Stimulated activated CD8-positive, alpha-beta memory T cell treated with anti-CD3 and anti-CD28 coated beads, Interleukin-7, amount 100 ng/mL, for 4 hours (primary cell): Measurements from ENCODE around the gene HTR4.
A peak's percentile ranks its signal among the peaks of the same experiment; 100 is the strongest.
"Not testable (repeated sequence)": the region's sequence is repeated elsewhere in the genome, so short reads cannot be mapped to it uniquely, and the experiment has no call there.

Experiments used
- DNase-seq, 2 donors: peaks; one replicate each; pipeline ENCODE4 v3.0.0-alpha.2; 2020; ENCODE audit warnings: low read depth in 2 of 2

The HTR4 gene

DNA sequence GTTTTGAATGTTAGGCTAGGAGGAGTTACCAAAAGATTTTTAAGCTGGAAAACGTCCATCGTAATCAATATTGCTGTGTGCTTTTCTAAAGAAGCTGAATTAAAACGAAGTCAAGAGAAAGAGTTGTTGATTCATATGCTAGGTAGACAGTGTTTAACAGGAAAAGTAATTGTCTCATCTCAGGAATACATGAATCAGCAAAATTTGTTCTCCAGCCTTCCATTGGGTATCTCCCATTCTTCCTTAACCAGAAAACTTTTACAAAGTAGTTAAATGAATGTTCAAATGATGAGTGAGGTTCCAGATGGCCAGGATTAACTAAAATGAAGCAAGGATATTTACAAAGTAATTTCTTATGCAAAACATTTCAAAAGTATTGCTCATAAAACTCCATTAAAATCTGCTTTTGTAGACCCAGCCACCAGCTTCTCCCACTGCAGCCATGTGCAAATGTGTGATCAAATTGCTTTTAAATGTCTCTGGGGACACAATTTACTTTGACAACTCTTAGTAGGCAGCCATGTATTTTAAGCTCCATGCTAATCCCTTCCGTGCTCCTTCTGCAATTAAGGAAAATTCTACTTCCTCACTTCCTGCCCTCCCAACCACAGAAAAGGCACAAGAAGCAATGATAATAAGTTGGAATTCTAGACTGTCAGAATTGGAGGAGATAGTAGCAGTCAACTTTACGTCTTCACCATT, 121.2 kb downstream of the HTR4 start:
- DNase-seq: no peak

DNA sequence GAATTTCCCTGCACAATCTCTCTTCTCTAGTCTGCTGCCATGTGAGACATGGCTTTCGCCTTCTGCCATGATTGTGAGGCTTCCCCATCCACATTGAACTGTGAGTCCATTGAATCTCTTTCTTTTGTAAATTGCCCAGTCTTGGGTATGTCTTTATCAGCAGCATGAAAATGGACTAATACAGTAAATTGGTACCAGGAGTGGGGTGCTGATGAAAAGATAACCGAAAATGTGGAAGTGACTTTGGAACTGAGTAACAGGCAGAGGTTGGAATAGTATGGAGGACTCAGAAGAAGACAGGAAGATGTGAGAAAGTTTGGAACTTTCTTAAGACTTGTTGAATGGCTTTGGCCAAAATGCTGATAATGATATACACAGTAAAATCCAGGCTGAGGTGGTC, 124.9 kb downstream of the HTR4 start:
- DNase-seq: not testable (repeated sequence)

DNA sequence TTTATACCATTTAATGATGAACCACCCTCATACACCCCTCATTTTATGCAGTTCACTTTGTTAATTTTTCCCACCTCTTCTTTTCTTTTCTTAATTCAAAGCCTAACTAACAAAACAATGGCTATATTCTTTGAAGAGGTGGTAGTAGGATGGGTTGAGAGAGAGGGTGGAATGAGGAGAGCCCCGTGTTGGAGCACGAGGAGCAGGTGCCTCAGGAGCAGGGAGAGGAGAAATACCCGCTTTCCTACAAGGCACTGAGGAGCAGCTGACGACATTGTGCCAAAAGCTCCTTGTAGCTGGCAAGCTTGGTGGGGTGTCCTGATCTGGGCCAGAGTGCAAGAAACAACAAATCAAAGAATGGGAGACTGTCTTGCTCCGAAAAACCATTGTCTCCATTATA, 129.6 kb downstream of the HTR4 start:
- no peak for DNase-seq

DNA sequence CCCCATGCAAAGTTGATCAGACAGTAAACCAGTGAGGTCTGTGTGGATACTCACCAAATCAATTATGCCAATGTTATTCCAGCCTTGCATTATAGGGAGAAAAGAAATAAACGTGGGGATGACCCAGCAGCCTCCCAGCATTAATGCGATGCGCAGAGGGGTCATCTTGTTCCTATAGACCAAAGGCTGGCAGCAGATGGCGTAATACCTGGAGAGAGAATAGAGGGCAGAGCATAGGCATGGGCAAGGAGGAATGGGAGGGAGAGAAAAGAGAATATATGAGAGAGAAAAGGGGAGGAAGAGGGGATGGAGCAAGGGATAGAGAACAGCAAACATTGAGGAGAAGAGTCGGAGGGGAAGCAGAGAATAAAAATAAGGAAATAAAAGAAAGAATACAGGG, 131.2 kb downstream of the HTR4 start:
- no peak for DNase-seq

GRCh38 chr5:148515460-148515859, 138.9 kb downstream of the HTR4 start:
- DNase-seq: no peak

DNA sequence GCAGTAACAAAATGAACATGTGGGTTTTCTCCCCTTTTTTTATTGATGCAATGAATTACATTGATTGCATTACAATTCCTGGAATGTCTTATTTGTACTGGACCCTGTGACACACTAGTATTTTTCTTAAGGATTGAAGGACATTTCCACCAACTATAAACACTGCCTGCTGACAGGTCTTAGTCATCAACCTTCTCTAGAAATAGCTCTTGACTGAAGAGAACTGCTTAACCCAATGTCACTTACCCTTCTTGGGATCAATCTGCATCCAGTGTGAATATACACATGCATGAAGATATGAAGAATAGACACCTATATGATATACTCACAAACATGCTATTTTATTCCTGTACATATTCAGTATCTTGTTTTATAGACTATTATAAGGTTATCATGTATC, 140.0 kb downstream of the HTR4 start:
- DNase-seq: no peak

GRCh38 chr5:148512498-148512897, 141.8 kb downstream of the HTR4 start:
- no peak for DNase-seq

DNA sequence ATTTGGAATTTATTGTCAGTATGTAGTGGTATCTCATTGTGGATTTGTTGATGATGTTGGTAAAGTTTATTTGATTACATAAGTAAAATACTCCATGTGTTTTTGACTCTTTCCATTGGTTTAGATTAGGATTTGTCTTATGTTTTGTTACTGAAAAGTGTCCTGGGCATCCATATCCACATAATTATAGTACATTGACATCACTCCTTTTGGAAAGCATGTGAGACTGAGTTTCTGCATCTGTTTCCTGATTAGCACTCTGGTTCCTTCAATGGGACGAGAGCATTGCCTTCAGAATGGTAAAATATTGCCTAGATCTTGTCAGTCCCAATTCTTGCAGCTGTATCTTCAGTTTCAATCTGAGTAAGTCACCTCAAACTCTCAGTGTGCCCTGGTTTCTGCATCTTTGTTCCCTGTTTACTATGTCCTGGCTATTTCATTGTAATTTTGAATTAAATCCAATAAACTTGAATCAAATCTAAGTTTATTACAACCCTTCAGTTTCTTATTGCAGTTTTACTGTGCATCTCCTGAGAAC, 142.4 kb downstream of the HTR4 start:
- no peak for DNase-seq

DNA sequence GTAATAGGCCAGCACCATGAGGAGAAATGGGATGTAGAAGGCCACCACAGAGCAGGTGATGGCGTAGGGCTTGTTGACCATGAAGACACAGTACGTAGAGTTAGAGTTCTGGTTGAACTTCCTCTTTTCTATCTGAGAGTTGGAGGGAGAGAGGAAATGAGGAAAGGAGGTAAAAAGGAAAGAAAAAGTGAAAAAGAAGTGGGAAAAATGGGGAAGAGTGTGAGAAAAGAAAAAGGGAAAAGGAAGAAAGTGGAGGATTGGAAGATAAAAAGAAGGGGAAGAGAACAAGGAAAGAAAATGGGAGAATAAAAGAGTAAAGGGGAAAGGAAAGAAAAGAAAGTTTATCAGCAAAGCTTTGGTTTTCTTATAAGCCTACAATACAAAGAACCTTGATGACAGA, 144.4 kb downstream of the HTR4 start:
- DNase-seq: no peak

- no peak for DNase-seq
These were observed 146.7 kb downstream of the HTR4 start for GRCh38 chr5:148507648-148508047.

- no peak for DNase-seq
These were observed 154.9 kb downstream of the HTR4 start for GRCh38 chr5:148499452-148499851.

GRCh38 chr5:148497757-148498156, 156.6 kb downstream of the HTR4 start:
- no peak for DNase-seq

DNA sequence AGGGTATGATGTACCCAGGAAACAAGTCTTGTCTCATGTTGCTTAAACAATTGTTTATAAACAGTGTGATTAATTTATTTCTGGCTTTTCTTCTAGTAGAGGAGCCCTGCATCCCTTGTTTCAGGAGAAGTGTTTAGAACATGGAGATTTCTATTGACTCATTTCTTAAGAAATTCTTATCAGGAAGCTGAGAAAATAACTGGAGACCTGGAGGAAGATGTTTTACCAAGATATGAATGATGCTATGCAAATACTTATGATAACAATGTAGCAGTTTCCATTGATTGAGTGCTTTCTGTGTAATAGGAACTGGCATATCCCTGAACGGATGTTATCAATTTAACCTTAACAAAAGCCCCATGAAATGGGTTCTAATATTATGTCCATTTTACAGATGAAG, 162.0 kb downstream of the HTR4 start:
- no peak for DNase-seq

DNA sequence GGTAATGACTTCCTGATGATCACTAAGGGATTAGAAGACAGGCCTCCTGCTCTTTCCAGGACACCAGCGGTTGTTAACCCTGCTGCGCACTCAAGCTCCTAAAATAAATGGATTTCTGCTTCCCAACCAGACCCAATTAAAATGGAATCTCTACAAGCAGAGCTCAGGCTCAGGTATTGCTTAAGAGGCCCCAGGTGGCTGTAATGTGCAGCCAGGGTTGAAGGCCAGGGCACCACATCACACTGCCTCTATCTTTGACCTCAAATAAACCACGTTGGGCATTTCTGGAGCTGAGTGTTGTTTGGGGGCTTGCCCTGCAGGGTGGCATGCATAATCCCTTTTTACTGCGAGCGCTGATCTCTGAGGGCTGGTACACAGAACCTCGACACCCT, 162.5 kb downstream of the HTR4 start:
- no peak for DNase-seq

- DNase-seq: no peak
These were observed 163.1 kb downstream of the HTR4 start for GRCh38 chr5:148491015-148491792.

DNA sequence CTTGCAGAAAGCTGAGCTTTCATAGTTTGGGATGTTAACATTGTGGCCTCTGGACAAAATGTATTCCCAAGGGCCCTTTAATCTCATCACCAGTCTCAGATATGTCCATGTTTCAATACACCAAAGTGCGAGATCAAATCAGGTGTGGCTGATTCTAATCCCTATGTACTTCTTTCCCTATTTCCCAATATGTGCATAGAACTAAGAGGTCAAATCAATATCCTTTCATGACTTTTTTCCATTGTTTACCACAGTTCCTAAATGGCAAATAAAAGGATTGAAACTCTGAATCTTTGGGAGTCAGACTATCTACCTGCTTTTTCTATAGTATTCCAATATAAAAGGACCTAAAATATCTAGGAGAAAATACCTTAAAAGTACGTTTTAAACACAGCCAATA, 165.6 kb downstream of the HTR4 start:
- no peak for DNase-seq

DNA sequence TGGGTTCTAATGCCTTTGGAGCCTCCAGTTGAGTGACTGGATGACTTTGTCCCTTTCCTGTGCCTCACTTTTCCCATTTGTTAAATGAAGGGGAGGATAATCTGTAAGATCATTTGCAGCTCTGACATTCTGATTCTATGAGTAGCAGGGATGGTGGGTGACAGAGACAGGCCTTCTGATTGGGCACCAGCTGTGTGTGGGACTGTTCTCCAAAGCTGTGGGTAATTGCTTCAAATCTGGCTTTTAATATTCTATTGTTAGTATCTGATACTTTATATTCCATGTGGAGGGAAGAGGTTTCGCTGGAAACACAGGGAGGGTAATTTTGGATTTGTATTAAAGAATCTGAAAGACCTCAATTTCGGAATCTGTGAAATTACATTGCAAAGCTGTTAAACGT, 167.9 kb downstream of the HTR4 start:
- DNase-seq: no peak

GRCh38 chr5:148484651-148485050, 169.7 kb downstream of the HTR4 start:
- no peak for DNase-seq

DNA sequence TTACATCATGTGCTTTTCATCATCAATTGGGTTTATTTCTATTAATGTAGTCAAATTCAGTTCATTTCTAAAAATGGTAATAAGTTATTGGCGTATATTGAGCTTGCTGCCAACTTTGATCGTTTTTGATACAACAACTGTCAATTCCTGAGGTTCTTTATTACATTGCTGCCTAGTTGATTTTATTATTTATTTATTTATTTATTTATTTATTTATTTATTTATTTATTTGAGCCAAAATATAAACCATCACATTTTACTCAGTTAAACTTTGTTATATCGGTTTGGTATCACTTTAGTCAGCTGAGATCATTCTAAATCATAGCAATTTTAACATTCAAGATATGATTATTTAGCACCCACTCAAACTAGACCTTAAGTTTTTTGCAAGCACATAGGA, 170.6 kb downstream of the HTR4 start:
- DNase-seq: no peak

DNA sequence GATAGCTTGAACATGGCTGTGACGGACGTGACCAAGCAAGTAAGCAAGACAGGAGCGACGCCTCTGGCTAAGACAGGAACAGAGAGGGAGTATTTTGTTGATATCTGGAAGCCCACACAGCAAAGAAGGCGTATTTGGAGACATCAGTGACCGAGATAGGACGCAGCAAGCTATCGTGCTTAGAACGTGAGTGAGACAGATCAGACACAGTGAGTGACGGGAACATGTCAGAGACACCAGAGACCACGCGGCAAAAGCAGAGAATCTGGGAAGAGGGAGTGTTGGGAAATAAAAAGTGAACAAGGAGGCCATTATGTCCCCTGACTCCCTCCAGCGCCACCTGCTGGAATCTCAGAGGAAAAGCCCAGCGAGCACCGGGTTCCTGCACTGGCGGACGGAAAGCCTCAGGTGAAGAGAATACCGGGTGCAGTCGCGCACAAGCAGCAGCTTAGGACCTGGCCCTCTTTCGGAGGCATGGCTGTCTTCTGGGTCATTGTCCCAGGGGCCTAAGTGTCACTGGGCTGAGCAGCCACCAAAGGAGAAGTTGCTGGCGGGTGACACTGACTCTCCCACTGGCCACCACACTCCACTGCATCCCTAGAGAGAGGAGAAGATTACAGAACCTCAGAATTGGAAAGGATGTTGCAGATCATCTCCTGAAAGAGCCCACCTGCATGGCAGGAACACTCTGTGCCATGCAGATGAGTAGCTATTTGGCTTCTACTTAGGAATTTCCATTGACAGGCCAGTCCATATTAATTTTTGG, 171.4 kb downstream of the HTR4 start:
- peak; percentile 4 to 8 for DNase-seq

DNA sequence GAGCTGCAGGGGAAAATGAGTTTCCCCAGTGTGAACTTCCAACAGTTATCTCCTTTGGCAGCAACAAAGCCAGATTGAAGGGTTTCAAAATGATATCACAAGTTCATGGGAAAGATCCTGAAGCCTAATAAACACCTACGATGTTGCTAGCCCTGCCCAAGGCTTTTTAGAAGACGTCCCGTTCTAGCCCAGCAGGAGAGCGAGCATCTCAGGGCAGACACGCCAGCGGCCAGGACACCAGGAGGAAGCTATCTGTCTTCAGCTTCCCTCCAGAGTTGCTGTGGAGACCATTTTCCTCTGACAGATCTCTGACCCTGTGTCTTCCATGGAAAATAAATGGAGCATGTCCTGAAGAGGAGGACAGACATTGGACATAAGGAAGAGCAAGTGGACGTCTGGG, 172.1 kb downstream of the HTR4 start:
- no peak for DNase-seq

- DNase-seq: no peak
These were observed 176.9 kb downstream of the HTR4 start for GRCh38 chr5:148477429-148477828.

DNA sequence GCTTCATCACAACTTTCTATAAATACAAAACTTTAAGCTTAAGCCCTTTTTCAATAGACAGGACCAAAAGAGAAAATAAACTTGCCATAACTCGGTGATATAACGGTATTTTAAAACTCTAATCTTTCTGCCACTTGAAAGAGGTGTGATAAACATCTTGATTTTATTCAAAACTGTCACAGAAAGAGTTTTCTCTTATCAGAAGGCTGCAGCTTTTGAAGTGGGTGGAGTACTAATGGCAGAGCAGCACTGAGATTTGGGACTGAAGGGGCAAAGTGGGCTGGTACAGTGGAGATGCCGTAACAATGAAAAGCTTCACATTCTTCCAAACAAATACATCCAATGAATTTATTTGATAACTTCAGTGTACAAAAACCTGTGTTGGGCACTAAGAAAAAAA, 178.0 kb downstream of the HTR4 start:
- no peak for DNase-seq
